Measurements from ENCODE around the gene OR2H2.

OR2H2 gene

GRCh38 chr6:29593199-29593855, 8.4 kb downstream of the OR2H2 start:
- DNase-seq = no peak

- DNase-seq = no peak
Measured at GRCh38 chr6:29596381-29596900, 11.5 kb downstream of the OR2H2 start.

GRCh38 chr6:29597184-29597583, 12.3 kb downstream of the OR2H2 start:
- no peak for DNase-seq

- no peak for DNase-seq
Measured at GRCh38 chr6:29598172-29598747, 13.3 kb downstream of the OR2H2 start.

- DNase-seq = no peak
Measured at GRCh38 chr6:29602564-29603361, 17.8 kb downstream of the OR2H2 start.

GRCh38 chr6:29603456-29603855, 18.5 kb downstream of the OR2H2 start:
- no peak for DNase-seq

GRCh38 chr6:29603930-29604329, 19.0 kb downstream of the OR2H2 start:
- no peak for DNase-seq

GRCh38 chr6:29608131-29608530, 23.2 kb downstream of the OR2H2 start:
- no peak for DNase-seq

- no peak for DNase-seq
Measured at GRCh38 chr6:29610540-29610939, 25.6 kb downstream of the OR2H2 start.

- DNase-seq = no peak
Measured at GRCh38 chr6:29611426-29611825, 26.5 kb downstream of the OR2H2 start.

GRCh38 chr6:29617782-29618554, 33.0 kb downstream of the OR2H2 start:
- DNase-seq = no peak

- no peak for DNase-seq
Measured at GRCh38 chr6:29619578-29620160, 34.7 kb downstream of the OR2H2 start.

- no peak for DNase-seq
Measured at GRCh38 chr6:29620630-29621029, 35.7 kb downstream of the OR2H2 start.

GRCh38 chr6:29624520-29624961, 39.6 kb downstream of the OR2H2 start:
- no peak for DNase-seq

- DNase-seq = no peak
Measured at GRCh38 chr6:29625337-29625930, 40.5 kb downstream of the OR2H2 start.

GRCh38 chr6:29626948-29627754, 42.2 kb downstream of the OR2H2 start:
- no peak for DNase-seq

- DNase-seq = peak; percentile 54
Measured at GRCh38 chr6:29627755-29628418, 43.0 kb downstream of the OR2H2 start.

GRCh38 chr6:29628419-29629281, 43.7 kb downstream of the OR2H2 start:
- peak; percentile 35 for DNase-seq

GRCh38 chr6:29629571-29629970, 44.6 kb downstream of the OR2H2 start:
- no peak for DNase-seq

- DNase-seq = no peak
Measured at GRCh38 chr6:29630315-29630714, 45.4 kb downstream of the OR2H2 start.

All from effector CD8-positive, alpha-beta T cell (primary cell).